GM19452 (cell line): ENCODE measurements around the gene PRR22.
"Not testable (repeated sequence)": the region's sequence is repeated elsewhere in the genome, so short reads cannot be mapped to it uniquely, and the experiment has no call there.

Experiments
- ATAC-seq: cut with Tn5 transposase; IDR thresholded peaks from one replicate; pipeline ENCODE4 v1.9.1; 2021; ENCODE audit not compliant: unreplicated experiment

PRR22 gene

GRCh38 chr19:5792224-5792623 is 7.7 kb upstream of the PRR22 start:
- no peak for ATAC-seq

- ATAC-seq, result peak; percentile 86
Measured at GRCh38 chr19:5790559-5791520, 6.3 kb upstream of the PRR22 start, which contains the start of gene DUS3L. Gene DUS3L (minus strand): TSS chr19:5791163. CDS start chr19:5791141, 22 bp downstream.

- no peak for ATAC-seq
Measured at GRCh38 chr19:5789886-5790558, 5.5 kb upstream of the PRR22 start.

GRCh38 chr19:5789351-5789761 is 4.8 kb upstream of the PRR22 start:
- ATAC-seq, result no peak

- no peak for ATAC-seq
Measured at GRCh38 chr19:5788422-5788821, 3.9 kb upstream of the PRR22 start.

GRCh38 chr19:5787409-5788182 is 3.0 kb upstream of the PRR22 start:
- ATAC-seq, result no peak

GRCh38 chr19:5786593-5787408 is 2.3 kb upstream of the PRR22 start:
- no peak for ATAC-seq

- ATAC-seq, result no peak
Measured at GRCh38 chr19:5785423-5785822, 877 bp upstream of the PRR22 start.

GRCh38 chr19:5782945-5783919 is 1.3 kb downstream of the PRR22 start:
- ATAC-seq, result no peak

GRCh38 chr19:5782322-5782721 is 2.2 kb downstream of the PRR22 start:
- no peak for ATAC-seq

- ATAC-seq, result not testable (repeated sequence)
Measured at GRCh38 chr19:5780916-5781315, 3.6 kb downstream of the PRR22 start.

- ATAC-seq, result no peak
Measured at GRCh38 chr19:5778402-5778801, 6.1 kb downstream of the PRR22 start.

GRCh38 chr19:5775668-5776309 is 8.8 kb downstream of the PRR22 start:
- ATAC-seq, result no peak

- ATAC-seq, result no peak
Measured at GRCh38 chr19:5774921-5775320, 9.6 kb downstream of the PRR22 start.

GRCh38 chr19:5773276-5773675 is 11.3 kb downstream of the PRR22 start:
- no peak for ATAC-seq

GRCh38 chr19:5772416-5772815 is 12.1 kb downstream of the PRR22 start:
- ATAC-seq, result no peak

GRCh38 chr19:5767949-5768348 is 16.6 kb downstream of the PRR22 start:
- ATAC-seq, result no peak

GRCh38 chr19:5765220-5765619 is 19.3 kb downstream of the PRR22 start:
- no peak for ATAC-seq
